Erythroblast (primary cell): ENCODE measurements around the gene PDE3A.

Experiments
- GATA1 ChIP-seq: IDR thresholded peaks from 2 replicates; pipeline ENCODE4 v1.6.1; 2011; ENCODE audit warnings: low read depth, mild to moderate bottlenecking, control low read depth, low read length, moderate library complexity
- POLR2A ChIP-seq: IDR thresholded peaks from 2 replicates; pipeline ENCODE4 v1.6.1; 2011; ENCODE audit warnings: mild to moderate bottlenecking, low read length

GRCh38 chr12:20469300-20469699, 101.0 kb downstream of the PDE3A start:
- TF ChIP-seq POLR2A (no peak), GATA1 (no peak)
